Middle frontal gyrus (tissue), 1 donor: ENCODE data around the gene UGDH.
"Not testable (repeated sequence)": the region's sequence is repeated elsewhere in the genome, so short reads cannot be mapped to it uniquely, and the experiment has no call there.

Experiments used
- DNase-seq: peaks from one replicate; pipeline ENCODE4 v3.0.0-alpha.2; 2015; ENCODE audit warnings: low spot score; ENCODE audit errors: extremely low spot score

UGDH gene

DNA sequence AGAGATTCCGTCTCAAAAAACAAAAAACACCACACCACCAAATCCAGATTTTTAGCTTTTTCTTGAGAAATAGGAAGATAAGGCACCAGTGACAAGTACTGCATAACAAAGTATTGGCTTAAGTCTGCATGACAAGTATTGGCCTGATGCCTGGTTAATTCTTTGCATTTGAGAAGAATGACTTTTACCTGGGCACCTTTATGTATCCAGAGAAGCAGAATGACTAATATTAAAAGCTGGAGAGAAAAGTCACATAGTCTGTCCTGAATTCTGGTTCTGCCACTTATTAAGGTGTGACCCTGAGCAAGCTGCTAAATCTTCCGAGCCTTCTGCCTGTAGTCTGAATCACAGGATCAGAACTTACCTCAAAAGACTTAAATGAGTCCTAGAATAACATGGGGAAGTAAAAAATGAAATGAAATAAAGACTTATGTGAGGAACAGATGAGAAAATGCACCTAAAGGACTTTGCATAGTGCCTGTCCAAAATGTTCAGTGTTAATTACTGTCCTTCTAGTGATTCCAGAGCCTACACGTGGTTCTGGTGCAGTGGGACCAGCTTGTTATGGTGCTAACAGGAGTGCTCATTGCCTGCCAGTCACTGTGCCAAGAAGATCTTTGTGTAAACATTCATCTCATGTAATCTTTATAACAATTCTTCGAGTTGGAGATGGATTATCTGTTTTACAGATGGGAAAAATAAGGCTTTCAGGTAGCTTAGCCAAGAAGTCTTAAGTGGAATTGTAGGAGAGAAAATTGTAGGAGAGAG lies 31.6 kb downstream of the UGDH start:
- DNase-seq, result no peak

GRCh38 chr4:39494354-39494753 lies 32.9 kb downstream of the UGDH start:
- no peak for DNase-seq

- DNase-seq, result no peak
Measured at GRCh38 chr4:39490322-39490721, 36.9 kb downstream of the UGDH start.

DNA sequence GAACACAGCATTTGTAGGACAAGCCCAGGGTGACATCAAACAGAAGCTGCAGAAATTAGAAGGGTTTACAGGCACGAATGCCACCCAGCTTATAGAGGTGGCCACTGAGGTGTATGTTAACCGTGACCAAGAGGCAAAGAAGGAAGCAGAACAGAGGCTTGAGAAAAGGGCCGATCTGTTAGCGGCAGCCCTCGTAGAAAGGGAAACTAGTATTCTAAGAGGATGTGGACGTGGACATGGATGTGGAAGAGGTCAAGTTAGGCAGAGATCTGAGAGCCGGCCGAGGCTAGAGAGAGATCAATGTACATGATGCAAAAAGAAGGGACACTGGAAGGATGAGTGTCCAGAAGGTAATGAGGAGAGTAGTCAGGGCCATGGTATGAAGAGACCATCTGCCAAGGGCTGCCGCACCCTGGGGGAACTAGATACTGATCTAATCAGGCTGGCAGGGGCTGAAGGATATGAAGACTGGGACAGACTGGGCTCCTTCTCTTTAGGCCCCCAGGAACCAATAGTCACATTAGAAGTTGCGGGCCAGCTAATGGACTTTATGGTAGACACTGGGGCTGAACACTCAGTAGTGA lies 40.9 kb downstream of the UGDH start:
- no peak for DNase-seq

DNA sequence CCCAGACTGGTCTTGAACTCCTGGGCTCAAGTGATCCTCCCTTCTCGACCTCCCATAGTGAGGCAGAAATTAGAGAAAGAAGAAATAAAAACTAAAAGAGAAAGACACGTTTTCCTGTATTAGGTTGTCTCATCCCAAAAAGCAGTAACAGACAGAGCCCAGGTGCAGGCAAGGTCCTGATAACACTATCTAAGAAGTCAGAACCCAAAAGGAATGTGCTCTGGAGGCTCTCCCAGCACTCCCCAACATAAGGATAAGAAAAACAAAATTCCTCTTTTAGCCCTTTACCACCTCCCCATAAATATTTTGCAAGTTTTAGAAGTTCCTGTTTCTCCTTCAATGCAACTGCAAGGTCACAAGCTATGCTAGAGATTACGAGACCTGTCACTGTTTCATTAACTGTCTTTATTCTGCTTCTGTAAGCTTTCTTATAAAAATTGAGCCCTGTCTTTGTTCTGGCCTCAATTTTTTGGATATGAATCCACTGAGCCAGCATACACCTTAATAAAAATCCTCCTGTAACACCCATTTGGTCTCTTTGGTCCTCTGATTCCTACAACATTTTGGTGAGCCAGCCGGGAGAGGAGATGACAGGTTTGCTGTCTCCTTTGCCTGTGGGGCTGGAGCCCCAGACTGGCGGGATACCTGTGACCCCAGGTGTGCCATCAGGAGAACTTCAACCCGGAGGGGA lies 42.5 kb downstream of the UGDH start:
- DNase-seq, result no peak

GRCh38 chr4:39480902-39481695 lies 46.1 kb downstream of the UGDH start:
- no peak for DNase-seq

DNA sequence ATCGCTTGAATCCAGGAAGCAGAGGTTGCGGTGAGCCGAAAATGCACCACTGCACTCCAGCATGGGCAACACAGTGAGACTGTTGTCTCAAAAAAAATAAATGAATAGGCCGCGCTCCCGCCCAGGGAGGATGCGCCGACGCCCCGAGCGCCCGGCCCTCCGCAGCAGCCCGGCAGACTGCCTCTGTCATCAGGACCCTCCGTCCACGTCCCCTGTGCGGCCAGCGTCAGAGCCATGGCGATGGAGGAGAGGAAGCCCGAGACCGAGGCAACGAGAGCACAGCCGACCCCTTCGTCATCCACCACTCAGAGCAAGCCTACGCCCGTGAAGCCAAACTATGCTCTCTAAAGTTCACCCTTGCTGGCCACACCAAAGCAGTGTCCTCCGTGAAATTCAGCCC lies 47.0 kb downstream of the UGDH start:
- no peak for DNase-seq

DNA sequence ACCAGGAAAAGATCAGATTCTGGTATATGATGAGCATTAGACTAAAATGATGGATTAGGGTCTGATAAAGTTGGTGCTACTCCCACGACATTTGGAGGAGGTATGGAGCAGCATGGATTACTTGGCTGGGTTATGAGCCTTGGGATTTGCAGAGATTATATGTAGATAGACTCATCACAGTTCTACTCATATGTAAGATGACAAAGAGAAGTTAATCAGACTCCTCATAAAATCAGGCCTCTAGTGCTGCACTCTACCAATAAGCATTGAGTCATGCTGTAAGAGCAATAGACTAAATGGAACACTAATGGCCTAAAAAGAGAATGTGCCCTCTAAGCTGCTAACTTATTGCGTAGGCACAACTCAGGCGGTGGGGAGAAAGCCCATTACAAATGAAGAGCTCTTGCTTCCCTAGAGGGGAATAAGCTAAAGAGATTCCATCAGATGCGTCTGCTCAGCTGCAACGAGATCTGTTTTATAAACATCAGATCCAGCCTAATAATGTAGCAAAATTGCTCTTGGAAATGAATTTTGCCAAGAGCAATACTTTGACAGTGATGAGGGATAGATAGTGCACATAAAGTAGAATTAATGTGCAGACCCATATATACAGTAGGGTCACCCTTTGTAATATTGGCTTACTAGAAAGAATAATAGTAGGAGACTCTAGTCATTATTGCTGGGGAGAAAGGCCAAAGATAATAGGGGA lies 50.9 kb downstream of the UGDH start:
- DNase-seq, result no peak

GRCh38 chr4:39472396-39472795 lies 54.8 kb downstream of the UGDH start:
- DNase-seq, result no peak

- DNase-seq, result no peak
Measured at GRCh38 chr4:39470402-39470801, 56.8 kb downstream of the UGDH start.

DNA sequence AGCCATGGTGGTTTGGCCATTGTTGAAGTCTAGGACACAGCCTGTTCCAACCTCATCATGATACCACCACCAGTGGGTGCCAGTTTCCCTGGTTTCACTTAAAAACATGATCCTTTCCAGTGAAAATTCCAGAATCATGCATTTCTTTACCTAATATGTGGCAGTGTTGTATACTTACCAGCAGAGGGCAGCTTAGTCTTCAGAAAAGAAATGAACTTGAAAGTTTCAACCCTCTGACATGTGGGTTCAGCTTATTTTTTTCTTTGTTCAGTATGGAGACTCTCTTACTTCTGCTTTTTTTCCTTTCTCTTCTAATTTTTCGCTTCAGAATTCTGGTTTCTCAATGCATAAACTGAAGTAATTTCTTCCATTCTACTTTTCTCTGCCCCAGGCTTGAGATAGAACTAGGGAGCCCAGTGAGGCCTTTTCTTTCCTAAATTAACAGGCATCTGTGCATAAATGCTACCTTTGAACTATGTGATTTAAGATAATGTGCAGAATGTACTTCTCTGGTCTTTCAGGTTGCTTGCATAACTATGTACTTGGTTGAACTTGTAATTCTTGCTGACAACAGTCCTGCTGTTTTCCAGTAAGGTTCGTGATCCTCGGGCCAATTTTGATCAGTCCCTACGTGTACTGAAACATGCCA lies 57.7 kb downstream of the UGDH start:
- DNase-seq, result peak; percentile 76

- no peak for DNase-seq
Measured at GRCh38 chr4:39467464-39467863, 59.8 kb downstream of the UGDH start.

DNA sequence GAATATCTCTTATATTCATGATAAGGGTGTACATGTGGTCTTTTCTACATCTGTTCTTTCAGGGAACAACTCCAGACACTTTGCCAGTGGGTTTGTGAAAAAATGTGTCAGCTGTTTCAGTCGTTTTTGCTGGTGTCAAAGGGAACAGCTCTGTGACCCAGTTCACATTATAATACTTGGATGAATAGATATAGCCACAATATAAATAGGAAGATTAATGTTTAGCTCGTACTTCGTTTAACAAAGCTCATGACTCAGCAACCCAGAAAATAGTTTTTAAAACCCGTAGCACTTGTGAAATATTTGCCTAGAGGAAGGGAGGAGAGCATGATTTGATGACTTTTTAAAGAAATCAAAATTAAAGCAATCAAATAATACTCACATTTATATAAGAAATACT lies 60.5 kb downstream of the UGDH start:
- DNase-seq, result no peak

DNA sequence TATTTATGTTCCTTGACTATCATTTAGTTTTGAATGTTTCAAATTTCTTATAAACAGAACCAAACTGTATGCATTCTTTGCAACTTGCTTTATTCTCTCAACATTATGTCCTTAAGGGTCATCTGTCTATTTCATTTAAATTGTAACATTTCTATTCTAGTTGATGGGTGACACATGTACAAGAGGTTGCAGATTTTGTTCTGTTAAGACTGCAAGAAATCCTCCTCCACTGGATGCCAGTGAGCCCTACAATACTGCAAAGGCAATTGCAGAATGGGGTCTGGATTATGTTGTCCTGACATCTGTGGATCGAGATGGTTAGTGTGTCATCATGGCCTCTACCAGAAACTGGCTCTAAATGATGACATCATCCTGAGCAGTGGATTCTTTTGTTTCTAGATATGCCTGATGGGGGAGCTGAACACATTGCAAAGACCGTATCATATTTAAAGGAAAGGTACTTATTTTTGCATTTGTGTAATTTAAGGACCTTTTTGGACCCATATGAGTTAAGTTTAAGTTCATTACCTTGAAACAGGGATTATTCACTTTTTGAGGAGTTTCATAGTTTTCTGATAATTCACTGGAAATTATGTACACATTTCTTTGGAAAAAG lies 62.2 kb downstream of the UGDH start:
- DNase-seq, result no peak

GRCh38 chr4:39458505-39459300 lies 68.5 kb downstream of the UGDH start, which contains the start of the genes LIAS and RPL9:
TSS of gene LIAS (plus strand) at chr4:39459056. CDS start at chr4:39459118, 62 bp downstream.
TSS of gene RPL9 (minus strand) at chr4:39458922. CDS start at chr4:39458439, 483 bp downstream.
- DNase-seq, result peak; percentile 94

DNA sequence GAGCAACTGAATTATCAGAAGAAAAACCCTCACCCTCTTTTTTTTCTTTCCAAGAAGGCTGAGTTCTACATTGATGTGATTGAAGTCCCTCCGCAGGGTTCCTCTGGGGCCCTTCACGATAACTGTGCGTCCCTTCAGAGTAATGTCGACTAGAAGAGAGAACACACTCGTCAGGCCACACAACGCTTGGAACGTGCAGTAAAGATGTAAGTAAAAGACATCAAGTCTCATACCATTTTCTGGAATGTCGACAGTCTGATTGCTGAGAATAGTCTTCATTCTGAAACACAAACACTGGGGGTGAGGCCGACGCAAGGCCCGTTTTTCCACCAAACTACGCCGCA lies 69.1 kb downstream of the UGDH start:
- not testable (repeated sequence) for DNase-seq

DNA sequence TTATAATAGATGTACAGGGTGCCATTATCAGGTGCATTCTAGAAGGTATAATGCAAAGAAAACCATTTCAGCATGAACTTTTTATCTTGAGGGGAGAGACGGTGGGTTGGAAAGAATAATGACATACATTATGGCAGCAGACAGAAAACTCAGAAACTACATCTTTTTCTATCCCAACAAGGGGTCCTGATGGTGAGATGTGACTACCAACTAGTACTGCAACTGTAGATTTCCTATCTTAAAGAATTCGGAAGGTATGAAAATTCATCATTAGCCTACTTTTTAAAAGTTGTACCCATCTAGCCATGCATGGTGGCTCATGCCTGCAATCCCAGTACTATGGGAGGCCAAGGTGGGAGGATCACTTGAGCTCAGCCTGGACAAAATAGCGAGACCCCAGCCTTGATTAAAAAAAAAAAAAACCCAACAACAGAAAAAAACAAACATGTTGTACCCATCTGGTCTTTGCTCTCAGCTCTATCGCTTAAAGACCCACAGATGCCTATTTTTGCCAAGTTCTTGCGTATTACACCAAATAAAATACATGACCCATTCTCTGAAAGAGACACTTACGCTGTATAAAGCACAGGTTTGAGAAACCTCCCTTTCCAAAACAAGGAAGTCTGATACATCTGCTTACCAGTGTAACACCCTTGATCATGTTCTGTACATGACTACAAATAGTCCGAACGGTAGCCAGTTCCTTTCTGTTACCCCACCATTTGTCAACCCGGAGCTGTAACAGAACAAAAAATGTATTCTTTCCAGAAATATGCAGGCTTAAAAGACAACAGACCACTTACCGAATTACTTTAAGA lies 70.1 kb downstream of the UGDH start:
- DNase-seq, result no peak

DNA sequence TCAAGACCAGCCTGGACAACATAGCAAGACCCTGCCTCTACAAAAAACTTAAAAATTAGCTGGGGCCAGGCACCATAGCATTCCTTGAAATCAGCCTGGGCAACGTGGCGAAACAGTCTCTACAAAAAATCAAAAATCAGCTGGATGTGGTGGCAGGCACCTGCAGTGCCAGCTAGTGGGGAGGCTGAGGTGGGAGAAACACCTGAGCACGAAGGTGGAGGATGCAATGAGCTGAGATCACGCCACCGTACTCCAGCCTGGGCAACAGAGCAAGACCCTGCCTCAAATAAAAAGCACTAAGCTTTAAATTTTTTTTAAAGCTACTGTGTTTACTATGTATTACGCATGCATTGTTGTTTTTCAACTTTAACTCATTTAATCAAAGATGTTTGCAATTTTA lies 71.8 kb downstream of the UGDH start:
- DNase-seq, result no peak
